HL-60 (cell line): Measurements from ENCODE around the gene PARVB.

Experiments used
- DNase-seq, 2 experiments: peaks; one replicate each; pipeline ENCODE4 v3.0.0-alpha.2; 2010 to 2020; ENCODE audit warnings: low read depth in 1 of 2, low spot score in 1 of 2
- H3K27ac ChIP-seq: fragments of 250-450 bp; sonication (Bioruptor Pico); replicated peaks from 2 replicates; pipeline ENCODE4 v1.5.1; 2020; ENCODE audit warnings: mild to moderate bottlenecking, moderate library complexity
- H3K27me3 ChIP-seq: fragments of 250-450 bp; sonication (Bioruptor Pico); 2 replicates; pipeline ENCODE4 v1.5.1; 2021; ENCODE audit warnings: mild to moderate bottlenecking, moderate library complexity; ENCODE audit not compliant: insufficient read depth, poor library complexity, severe bottlenecking
- H3K4me3 ChIP-seq: replicated peaks from 2 replicates; pipeline ENCODE4 v1.5.1; 2011; ENCODE audit warnings: mild to moderate bottlenecking, control low read depth, low read length; ENCODE audit not compliant: insufficient read depth
- GABPA ChIP-seq: IDR thresholded peaks from 2 replicates; pipeline ENCODE4 v1.6.1; 2012; ENCODE audit warnings: low read depth
- POLR2AphosphoS5 ChIP-seq: IDR thresholded peaks from 2 replicates; pipeline ENCODE4 v1.6.1; 2012; ENCODE audit warnings: low read depth
- SPI1 ChIP-seq: IDR thresholded peaks from 2 replicates; pipeline ENCODE4 v1.6.1; 2012; ENCODE audit warnings: low read depth, mild to moderate bottlenecking, borderline replicate concordance
- TF ChIP-seq, protein P1 (sequence below): IDR thresholded peaks from one replicate; pipeline ENCODE4 v1.5.1; 2011; ENCODE audit warnings: low read length, control low read depth, inconsistent platforms; ENCODE audit not compliant: insufficient read depth
- TF ChIP-seq, protein P2 (sequence below): IDR thresholded peaks from 2 replicates; pipeline ENCODE4 v1.6.1; 2012; ENCODE audit warnings: low read depth; ENCODE audit not compliant: insufficient replicate concordance

The PARVB gene

GRCh38 chr22:44049486-44050231 is 25.6 kb downstream of the PARVB start:
- no peak overlapping the region for H3K27ac ChIP-seq
- DNase-seq: no peak

GRCh38 chr22:44050766-44051355 is 26.8 kb downstream of the PARVB start:
- H3K4me3 ChIP-seq: no peak overlapping the region

More at GRCh38 chr22:44049486-44050231, 25.6 kb downstream of the PARVB start:
- TF ChIP-seq, protein P1, sequence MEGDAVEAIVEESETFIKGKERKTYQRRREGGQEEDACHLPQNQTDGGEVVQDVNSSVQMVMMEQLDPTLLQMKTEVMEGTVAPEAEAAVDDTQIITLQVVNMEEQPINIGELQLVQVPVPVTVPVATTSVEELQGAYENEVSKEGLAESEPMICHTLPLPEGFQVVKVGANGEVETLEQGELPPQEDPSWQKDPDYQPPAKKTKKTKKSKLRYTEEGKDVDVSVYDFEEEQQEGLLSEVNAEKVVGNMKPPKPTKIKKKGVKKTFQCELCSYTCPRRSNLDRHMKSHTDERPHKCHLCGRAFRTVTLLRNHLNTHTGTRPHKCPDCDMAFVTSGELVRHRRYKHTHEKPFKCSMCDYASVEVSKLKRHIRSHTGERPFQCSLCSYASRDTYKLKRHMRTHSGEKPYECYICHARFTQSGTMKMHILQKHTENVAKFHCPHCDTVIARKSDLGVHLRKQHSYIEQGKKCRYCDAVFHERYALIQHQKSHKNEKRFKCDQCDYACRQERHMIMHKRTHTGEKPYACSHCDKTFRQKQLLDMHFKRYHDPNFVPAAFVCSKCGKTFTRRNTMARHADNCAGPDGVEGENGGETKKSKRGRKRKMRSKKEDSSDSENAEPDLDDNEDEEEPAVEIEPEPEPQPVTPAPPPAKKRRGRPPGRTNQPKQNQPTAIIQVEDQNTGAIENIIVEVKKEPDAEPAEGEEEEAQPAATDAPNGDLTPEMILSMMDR: no peak
- TF ChIP-seq GABPA (no peak), POLR2AphosphoS5 (no peak), SPI1 (no peak)
- TF ChIP-seq, protein P2, sequence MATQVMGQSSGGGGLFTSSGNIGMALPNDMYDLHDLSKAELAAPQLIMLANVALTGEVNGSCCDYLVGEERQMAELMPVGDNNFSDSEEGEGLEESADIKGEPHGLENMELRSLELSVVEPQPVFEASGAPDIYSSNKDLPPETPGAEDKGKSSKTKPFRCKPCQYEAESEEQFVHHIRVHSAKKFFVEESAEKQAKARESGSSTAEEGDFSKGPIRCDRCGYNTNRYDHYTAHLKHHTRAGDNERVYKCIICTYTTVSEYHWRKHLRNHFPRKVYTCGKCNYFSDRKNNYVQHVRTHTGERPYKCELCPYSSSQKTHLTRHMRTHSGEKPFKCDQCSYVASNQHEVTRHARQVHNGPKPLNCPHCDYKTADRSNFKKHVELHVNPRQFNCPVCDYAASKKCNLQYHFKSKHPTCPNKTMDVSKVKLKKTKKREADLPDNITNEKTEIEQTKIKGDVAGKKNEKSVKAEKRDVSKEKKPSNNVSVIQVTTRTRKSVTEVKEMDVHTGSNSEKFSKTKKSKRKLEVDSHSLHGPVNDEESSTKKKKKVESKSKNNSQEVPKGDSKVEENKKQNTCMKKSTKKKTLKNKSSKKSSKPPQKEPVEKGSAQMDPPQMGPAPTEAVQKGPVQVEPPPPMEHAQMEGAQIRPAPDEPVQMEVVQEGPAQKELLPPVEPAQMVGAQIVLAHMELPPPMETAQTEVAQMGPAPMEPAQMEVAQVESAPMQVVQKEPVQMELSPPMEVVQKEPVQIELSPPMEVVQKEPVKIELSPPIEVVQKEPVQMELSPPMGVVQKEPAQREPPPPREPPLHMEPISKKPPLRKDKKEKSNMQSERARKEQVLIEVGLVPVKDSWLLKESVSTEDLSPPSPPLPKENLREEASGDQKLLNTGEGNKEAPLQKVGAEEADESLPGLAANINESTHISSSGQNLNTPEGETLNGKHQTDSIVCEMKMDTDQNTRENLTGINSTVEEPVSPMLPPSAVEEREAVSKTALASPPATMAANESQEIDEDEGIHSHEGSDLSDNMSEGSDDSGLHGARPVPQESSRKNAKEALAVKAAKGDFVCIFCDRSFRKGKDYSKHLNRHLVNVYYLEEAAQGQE: no peak
- H3K4me3 ChIP-seq: no peak overlapping the region
- no peaks in the 10 kb centered on the region for H3K27me3 ChIP-seq

DNA sequence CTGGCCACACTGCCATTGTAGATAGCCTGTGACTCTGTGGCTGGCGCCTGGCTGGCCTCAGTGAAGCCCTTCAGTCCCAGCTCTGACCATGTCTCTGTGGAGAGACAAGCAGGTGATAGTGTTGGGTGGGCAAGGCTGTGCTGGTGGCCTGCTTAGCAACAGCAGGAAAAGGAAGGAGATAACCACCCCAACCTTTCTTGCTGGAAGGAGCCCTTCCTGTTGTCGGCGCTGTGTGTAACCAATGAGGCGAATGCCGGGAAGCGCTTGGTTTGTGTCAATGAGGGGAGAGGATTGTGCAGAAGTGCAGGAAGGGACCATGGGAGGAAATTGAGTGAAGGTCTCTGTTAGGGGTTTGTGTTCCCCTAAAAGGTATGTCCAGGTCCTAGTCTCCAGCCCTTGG is 27.3 kb downstream of the PARVB start:
- H3K27me3 ChIP-seq: no peaks in the 10 kb centered on the region
- no peak overlapping the region for H3K27ac ChIP-seq
- no peak for TF ChIP-seq SPI1
- TF ChIP-seq, protein P1: no peak
- no peak for TF ChIP-seq GABPA
- no peak for TF ChIP-seq POLR2AphosphoS5
- TF ChIP-seq, protein P2: no peak
- H3K4me3 ChIP-seq: no peak overlapping the region
- DNase-seq: no peak

More at GRCh38 chr22:44050766-44051355, 26.8 kb downstream of the PARVB start:
- Histone ChIP-seq H3K27me3 (no peaks in the 10 kb centered on the region), H3K27ac (no peak overlapping the region)
- TF ChIP-seq POLR2AphosphoS5: no peak
- no peak for TF ChIP-seq GABPA
- TF ChIP-seq, protein P2: no peak
- TF ChIP-seq, protein P1: no peak
- no peak for TF ChIP-seq SPI1
- no peak for DNase-seq
